Pulmonary artery endothelial cell (primary cell): Measurements from ENCODE around the gene CLK4. TPM values are rescaled to one million over a fixed set of nuclear protein-coding genes. Genes with fewer than 3 reads are reported as not detected.

Experiments used
- DNase-seq: peaks from one replicate; pipeline ENCODE4 v3.0.0-alpha.2; 2011; ENCODE audit warnings: low read depth, low spot score
- total RNA-seq: library from RNA; depleted of rRNA; stranded (reverse); fragments of >200 nt; gene quantifications from 2 replicates; pipeline ENCODE4 v1.2.3, GENCODE V29; 2014

Gene CLK4
- total RNA-seq, 1 donor from 2014 or later = 17.5 TPM

DNA sequence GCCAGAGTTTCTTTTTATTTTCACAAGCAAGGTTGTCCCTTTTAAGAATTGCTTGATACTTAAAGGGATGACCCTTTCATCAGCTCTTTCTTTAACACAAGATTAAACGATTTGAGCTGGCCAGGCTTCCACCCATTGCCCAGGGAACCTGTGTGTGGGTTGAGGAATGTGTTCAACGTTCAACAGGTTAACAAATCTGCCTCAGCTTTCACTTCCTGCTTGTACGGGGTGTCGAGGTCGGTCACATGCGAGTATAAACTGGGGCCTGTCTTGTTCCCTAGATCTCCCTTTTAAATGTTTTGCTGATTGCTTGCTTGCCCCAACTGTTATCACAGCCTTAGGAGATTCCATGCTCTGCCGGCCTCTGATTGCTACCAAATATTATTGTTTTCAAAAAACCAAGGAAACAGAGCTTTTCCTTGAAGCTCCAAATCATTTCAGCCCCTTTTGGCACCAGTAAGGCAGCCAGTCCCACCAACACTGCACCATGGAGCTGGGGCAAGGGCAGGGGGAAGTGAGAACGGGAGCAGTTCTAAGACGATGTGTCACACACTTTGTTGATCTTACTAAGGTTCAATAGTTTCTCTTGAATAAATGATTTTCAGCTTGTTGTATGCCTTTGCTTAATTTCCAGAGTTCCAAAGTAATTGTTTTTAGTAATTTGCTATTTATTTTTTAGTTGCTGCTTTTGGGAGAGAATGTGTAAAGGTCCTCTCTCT, 10.7 kb upstream of the CLK4 start:
- DNase-seq = no peak

DNA sequence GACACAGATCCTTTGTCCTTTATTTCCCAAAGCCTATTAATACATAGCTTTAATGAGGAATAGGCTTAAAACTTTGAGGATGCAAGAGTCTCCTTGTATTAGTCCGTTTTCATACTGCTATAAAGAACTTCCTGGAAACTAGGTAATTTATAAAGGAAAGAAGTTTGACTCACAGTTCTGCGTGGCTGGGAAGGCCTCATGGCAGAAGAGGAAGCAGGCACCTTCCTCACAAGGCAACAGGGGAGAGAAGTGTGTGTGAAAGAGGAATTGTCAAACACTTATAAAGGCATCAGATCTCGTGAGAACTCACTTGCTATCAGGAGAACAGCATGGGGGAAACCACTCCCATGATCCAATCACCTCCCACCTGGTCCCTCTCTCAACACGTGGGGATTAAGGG, 5.4 kb upstream of the CLK4 start:
- no peak for DNase-seq

DNA sequence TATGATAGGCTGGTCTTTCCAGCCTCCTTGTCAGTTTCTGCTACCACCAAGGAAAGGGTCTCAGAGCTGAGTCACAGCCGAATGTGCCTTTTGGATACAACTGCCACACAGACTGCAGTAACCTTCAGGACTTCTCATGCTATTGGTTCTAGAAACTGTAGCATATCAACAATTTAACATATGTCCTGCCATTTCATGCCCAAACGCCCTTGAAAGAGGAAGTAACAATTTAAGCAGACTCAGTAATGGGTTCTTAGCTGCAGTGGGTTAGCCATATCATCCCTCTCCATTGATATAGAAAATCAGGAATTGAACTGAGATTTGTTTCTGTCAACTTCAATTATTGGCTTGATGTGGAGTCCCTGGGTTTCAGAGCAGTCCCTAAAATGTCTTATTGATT, 4.1 kb upstream of the CLK4 start:
- DNase-seq = no peak

- no peak for DNase-seq
Measured at GRCh38 chr5:178630475-178630930, 3.7 kb upstream of the CLK4 start.

DNA sequence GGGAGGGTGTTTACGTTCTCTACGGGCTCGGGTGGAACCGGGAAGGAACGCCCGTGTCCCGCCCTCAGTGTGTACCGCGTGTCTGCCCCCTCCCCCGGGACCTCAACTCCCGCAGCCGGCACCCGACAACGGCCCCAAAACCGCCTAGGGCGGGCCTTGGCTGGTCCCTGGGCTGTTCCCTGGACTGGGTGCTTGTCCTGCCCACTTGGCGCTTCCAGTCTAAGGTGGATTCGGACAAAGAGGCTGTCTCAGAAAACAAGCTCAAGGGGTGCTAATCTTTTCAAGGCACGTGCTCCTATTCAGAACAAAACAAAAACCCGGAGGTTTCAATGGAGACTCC, 379 bp upstream of the CLK4 start:
- DNase-seq = no peak

GRCh38 chr5:178625679-178626483, 969 bp downstream of the CLK4 start:
- DNase-seq = no peak

- DNase-seq = no peak
Measured at GRCh38 chr5:178624631-178625546, 2.0 kb downstream of the CLK4 start.

GRCh38 chr5:178622679-178623247, 4.1 kb downstream of the CLK4 start:
- no peak for DNase-seq

- no peak for DNase-seq
Measured at GRCh38 chr5:178619390-178619789, 7.5 kb downstream of the CLK4 start.

DNA sequence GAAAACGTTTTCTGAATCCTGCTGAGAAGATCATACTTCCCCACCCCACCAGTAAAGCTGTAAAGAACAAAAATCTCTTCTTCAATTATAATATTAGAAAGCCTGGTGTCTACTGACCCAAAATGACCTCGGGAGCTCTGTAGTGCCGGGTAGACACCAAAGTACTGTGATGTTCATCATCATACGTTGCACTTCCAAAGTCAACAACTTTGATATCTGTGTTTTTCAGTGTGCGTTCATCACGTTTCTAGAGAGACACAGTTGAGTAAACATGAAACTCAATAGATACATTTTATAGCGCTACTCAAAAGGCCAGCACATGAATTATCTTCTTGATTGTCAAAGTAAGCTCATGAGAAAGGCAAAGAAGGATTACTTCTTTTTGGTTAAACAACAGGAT, 14.6 kb downstream of the CLK4 start:
- DNase-seq = no peak

DNA sequence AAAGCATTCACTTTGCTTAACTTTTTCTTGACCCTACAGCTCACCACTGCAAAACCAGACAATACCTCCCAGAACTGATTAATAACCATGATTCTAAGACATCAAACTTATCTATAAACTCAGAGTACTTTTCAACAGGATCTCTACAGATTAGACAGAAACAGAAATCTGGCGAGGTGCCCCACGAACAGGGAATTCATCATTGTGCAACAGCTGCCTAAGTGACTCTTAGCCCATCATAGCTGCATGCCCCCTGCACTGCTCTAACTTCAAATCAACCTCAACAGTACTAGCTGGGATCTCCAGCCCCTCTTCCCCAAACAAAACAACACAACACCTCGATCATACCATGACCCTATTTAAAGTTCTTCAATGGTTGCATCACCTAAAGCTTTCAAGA, 20.6 kb downstream of the CLK4 start:
- no peak for DNase-seq

DNA sequence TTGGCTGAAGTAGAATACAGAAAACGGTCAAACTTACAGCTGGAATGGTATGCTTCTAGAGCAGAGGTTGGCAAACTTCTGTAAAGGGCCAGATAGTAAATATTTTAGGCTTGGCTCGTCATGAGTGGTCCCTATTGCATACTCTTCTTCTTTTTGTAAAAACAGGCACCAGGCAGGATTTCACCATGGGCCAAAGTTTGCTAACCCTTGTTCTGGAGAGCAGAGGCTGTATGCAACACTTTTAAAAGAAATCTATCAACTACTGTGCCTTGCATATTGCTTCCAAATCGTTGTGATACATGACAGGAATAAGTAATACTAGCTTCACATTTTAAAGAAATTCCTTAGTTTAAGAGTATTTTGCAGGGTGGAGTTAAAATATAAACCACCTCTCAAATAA, 21.1 kb downstream of the CLK4 start:
- no peak for DNase-seq

GRCh38 chr5:178602752-178603151, 24.1 kb downstream of the CLK4 start:
- no peak for DNase-seq

DNA sequence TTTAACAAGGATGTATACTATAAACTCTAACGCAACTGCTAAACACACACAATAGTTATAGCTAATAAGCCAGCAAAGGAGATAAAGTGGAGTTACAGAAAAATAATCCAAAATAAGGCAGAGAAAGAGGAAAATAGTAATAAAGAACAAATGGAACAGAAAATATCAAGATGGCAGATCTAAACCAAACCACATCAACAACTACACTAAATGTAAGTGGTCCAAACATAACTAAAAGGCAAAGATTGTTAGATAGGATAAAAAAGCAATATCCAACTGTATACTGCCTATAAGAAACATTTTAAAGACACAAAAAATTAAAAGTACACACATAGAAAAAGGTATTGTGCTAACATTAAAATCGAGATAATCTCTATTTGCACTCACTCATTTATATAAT, 31.1 kb downstream of the CLK4 start:
- DNase-seq = no peak

DNA sequence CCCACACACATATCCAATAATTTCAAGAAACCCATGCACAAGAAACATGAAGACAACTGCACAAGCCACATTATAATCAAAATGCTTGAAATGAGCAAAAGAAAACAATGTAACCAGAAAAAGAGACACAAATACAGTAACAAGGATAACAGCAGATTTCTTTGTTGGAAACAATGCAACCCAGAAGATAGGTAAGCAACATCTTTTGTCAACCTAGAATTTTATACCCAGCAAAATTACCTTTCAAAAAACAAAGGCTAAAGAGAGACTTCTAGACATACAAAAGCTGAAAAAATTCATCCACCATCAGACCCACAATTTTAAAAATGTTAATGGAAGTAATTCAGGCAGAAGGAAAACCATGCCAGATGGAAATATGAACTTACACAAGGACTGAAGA, 31.7 kb downstream of the CLK4 start:
- DNase-seq = no peak

GRCh38 chr5:178590924-178591423, 35.9 kb downstream of the CLK4 start:
- no peak for DNase-seq

DNA sequence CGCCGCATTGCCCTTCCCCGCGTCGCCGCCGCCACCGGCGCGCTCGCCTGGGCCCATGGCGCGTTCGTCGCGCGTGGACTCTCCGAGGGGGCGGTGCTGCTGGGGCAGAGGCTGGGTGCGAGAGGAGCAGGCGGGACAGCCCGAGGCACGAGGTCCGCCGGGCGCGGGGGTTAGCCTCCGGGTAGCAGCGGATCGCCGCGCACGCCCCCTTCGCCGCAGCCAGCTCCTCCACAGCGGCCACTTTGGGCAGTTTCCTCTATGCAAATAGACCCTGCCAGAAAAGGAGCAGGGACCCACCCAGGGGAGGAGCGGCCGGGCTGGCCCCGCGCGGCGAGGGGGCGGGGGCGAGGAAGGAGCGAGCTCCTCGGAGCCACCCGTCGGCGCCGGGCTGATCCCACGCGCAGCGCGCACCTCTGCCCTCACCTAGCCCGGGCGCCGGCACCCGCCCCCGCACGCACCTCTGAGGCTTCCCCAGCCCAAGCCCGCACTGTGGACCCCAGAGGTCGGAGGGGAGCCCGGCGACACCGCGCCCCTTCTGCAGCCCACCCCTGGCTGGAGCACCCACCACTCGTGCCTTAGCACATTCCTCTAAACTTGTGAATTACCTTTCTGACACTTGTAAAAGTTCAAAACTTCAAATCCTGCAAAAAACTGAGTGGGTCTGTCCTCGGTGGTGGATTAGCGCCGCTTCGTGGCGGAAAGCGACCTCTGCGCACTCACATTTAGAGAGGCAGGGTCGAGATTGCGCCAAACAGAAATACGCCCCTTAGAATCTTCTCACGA, 36.5 kb downstream of the CLK4 start, which contains the start of gene COL23A1:
Gene COL23A1, minus strand, starts transcription at position 253 of the 783 bp plus-strand sequence.
- DNase-seq = no peak

GRCh38 chr5:178589180-178590140, 37.4 kb downstream of the CLK4 start:
- DNase-seq = no peak

DNA sequence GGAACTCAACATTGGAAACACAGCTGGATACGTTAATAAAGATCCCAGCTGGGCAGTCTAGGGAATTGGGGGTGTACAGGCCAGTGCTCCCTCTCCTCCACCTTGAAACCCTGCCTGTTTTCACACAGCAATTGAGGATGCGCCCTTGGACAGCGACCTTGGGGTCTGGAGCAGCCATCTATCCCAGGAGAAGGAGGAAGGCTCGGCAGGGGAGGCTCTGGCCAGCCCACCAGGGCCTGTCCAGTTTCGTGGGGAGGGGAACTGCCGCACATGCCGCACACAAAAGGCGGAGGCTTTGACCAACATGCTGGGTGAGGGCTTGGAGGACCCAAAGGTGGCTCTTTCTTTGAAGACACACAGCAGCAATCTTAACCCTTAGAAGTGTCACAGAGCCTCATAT, 38.1 kb downstream of the CLK4 start:
- DNase-seq = no peak
